HG03565 (cell line): ENCODE measurements around the gene SH3PXD2B.
"Not testable (repeated sequence)": the region's sequence is repeated elsewhere in the genome, so short reads cannot be mapped to it uniquely, and the experiment has no call there.

Experiments
- ATAC-seq: cut with Tn5 transposase; IDR thresholded peaks from one replicate; pipeline ENCODE4 v1.9.1; 2021; ENCODE audit warnings: mild to moderate bottlenecking, moderate library complexity; ENCODE audit not compliant: unreplicated experiment

SH3PXD2B gene

GRCh38 chr5:172403817-172404216 is 50.5 kb downstream of the SH3PXD2B start:
- ATAC-seq: no peak

GRCh38 chr5:172403189-172403796 is 51.0 kb downstream of the SH3PXD2B start:
- ATAC-seq: no peak

- no peak for ATAC-seq
Observed at GRCh38 chr5:172402531-172403188, 51.7 kb downstream of the SH3PXD2B start.

GRCh38 chr5:172402031-172402430 is 52.3 kb downstream of the SH3PXD2B start:
- not testable (repeated sequence) for ATAC-seq

GRCh38 chr5:172399826-172400225 is 54.5 kb downstream of the SH3PXD2B start:
- no peak for ATAC-seq

- no peak for ATAC-seq
Observed at GRCh38 chr5:172399336-172399735, 55.0 kb downstream of the SH3PXD2B start.

- ATAC-seq: not testable (repeated sequence)
Observed at GRCh38 chr5:172398645-172399044, 55.7 kb downstream of the SH3PXD2B start.

GRCh38 chr5:172396994-172397393 is 57.3 kb downstream of the SH3PXD2B start:
- ATAC-seq: not testable (repeated sequence)

GRCh38 chr5:172396220-172396619 is 58.1 kb downstream of the SH3PXD2B start:
- ATAC-seq: no peak

GRCh38 chr5:172395483-172395882 is 58.8 kb downstream of the SH3PXD2B start:
- no peak for ATAC-seq

- no peak for ATAC-seq
Observed at GRCh38 chr5:172389578-172390112, 64.7 kb downstream of the SH3PXD2B start.

GRCh38 chr5:172388246-172388733 is 66.0 kb downstream of the SH3PXD2B start:
- ATAC-seq: no peak

GRCh38 chr5:172385707-172386106 is 68.6 kb downstream of the SH3PXD2B start:
- no peak for ATAC-seq

- no peak for ATAC-seq
Observed at GRCh38 chr5:172385010-172385563, 69.2 kb downstream of the SH3PXD2B start.

GRCh38 chr5:172383191-172383802 is 71.0 kb downstream of the SH3PXD2B start:
- ATAC-seq: no peak

GRCh38 chr5:172380987-172381643 is 73.2 kb downstream of the SH3PXD2B start:
- ATAC-seq: no peak

GRCh38 chr5:172380301-172380986 is 73.9 kb downstream of the SH3PXD2B start:
- ATAC-seq: no peak

GRCh38 chr5:172379481-172379880 is 74.8 kb downstream of the SH3PXD2B start:
- ATAC-seq: no peak

GRCh38 chr5:172377856-172378255 is 76.5 kb downstream of the SH3PXD2B start:
- ATAC-seq: no peak

- no peak for ATAC-seq
Observed at GRCh38 chr5:172377438-172377837, 76.9 kb downstream of the SH3PXD2B start.
